Astrocyte (in vitro differentiated cells and primary cell): ENCODE data around the gene CRYBG2. TPM values are rescaled to one million over a fixed set of nuclear protein-coding genes. Genes with fewer than 3 reads are reported as not detected.
"Not testable (repeated sequence)": the region's sequence is repeated elsewhere in the genome, so short reads cannot be mapped to it uniquely, and the experiment has no call there.

Experiments used
- DNase-seq: peaks from one replicate; pipeline ENCODE4 v3.0.0-alpha.2; 2010; ENCODE audit warnings: low read depth
- FAIRE-seq: peaks from 2 replicates; lab custom pipeline; 2011; peaks lifted over from hg19 to GRCh38; lab: Jason Lieb, UNC
- H2AFZ ChIP-seq: 2 replicates; pipeline ENCODE4 v1.6.0; 2012; ENCODE audit warnings: low read depth, low read length, inconsistent platforms
- H3K27ac ChIP-seq: 2 replicates; pipeline ENCODE4 v1.5.1; 2011; ENCODE audit warnings: low read depth, low read length, inconsistent platforms
- H3K27me3 ChIP-seq: 2 replicates; pipeline ENCODE4 v1.6.0; 2011; ENCODE audit warnings: low read length, inconsistent platforms; ENCODE audit not compliant: insufficient read depth
- H3K36me3 ChIP-seq: 2 replicates; pipeline ENCODE4 v1.5.1; 2011; ENCODE audit warnings: low read length, inconsistent platforms; ENCODE audit not compliant: insufficient read depth
- H3K4me1 ChIP-seq: 2 replicates; pipeline ENCODE4 v1.5.1; 2011; ENCODE audit warnings: low read length, inconsistent platforms; ENCODE audit not compliant: insufficient read depth
- H3K4me2 ChIP-seq: 2 replicates; pipeline ENCODE4 v1.6.0; 2012; ENCODE audit warnings: low read length, inconsistent platforms
- H3K4me3 ChIP-seq: 2 replicates; pipeline ENCODE4 v1.5.1; 2011; ENCODE audit warnings: low read depth, mild to moderate bottlenecking, low read length, inconsistent platforms; ENCODE audit not compliant: insufficient read depth
- H3K79me2 ChIP-seq: 2 replicates; pipeline ENCODE4 v1.6.0; 2012; ENCODE audit warnings: mild to moderate bottlenecking, low read length, inconsistent platforms; ENCODE audit not compliant: insufficient read depth
- H3K9ac ChIP-seq: 2 replicates; pipeline ENCODE4 v1.6.0; 2012; ENCODE audit warnings: mild to moderate bottlenecking, low read length, inconsistent platforms
- H3K9me3 ChIP-seq: 2 replicates; pipeline ENCODE4 v1.5.1; 2012; ENCODE audit warnings: low read depth, mild to moderate bottlenecking, low read length, inconsistent platforms; ENCODE audit not compliant: insufficient read depth
- H4K20me1 ChIP-seq: 2 replicates; pipeline ENCODE4 v1.6.0; 2012; ENCODE audit warnings: low read length, inconsistent platforms; ENCODE audit not compliant: insufficient read depth
- H3K27ac Mint-ChIP-seq: one replicate; pipeline ENCODE4 v1.8.0; 2021; ENCODE audit warnings: mild to moderate bottlenecking, mixed read lengths; ENCODE audit not compliant: unreplicated experiment
- H3K27me3 Mint-ChIP-seq: one replicate; pipeline ENCODE4 v1.8.0; 2021; ENCODE audit warnings: low read depth, mixed read lengths; ENCODE audit not compliant: unreplicated experiment
- H3K36me3 Mint-ChIP-seq: one replicate; pipeline ENCODE4 v1.8.0; 2021; ENCODE audit warnings: low read depth, mixed read lengths; ENCODE audit not compliant: unreplicated experiment
- H3K4me1 Mint-ChIP-seq: one replicate; pipeline ENCODE4 v1.8.0; 2021; ENCODE audit warnings: low read depth, mixed read lengths; ENCODE audit not compliant: unreplicated experiment
- H3K4me3 Mint-ChIP-seq: one replicate; pipeline ENCODE4 v1.8.0; 2021; ENCODE audit warnings: mild to moderate bottlenecking, moderate library complexity, mixed read lengths; ENCODE audit not compliant: unreplicated experiment
- H3K9me3 Mint-ChIP-seq: one replicate; pipeline ENCODE4 v1.8.0; 2021; ENCODE audit warnings: mild to moderate bottlenecking, mixed read lengths; ENCODE audit not compliant: unreplicated experiment
- CTCF ChIP-seq: IDR thresholded peaks from 2 replicates; pipeline ENCODE4 v1.5.1; 2011; ENCODE audit warnings: low read depth, mild to moderate bottlenecking, inconsistent platforms, low read length, moderate library complexity; ENCODE audit not compliant: insufficient read depth
- EZH2 ChIP-seq: IDR thresholded peaks from 2 replicates; pipeline ENCODE4 v1.6.1; 2012; ENCODE audit warnings: mild to moderate bottlenecking, low read length, inconsistent platforms; ENCODE audit not compliant: insufficient read depth
- total RNA-seq: library from RNA; stranded (reverse); gene quantifications from 2 replicates; pipeline ENCODE4 v1.2.1, GENCODE V29; 2021

The CRYBG2 gene
- total RNA-seq, 1 donor from 2014 or later, result 5.3 TPM

GRCh38 chr1:26315874-26316850 lies 37.8 kb downstream of the CRYBG2 start:
- H3K9me3 Mint-ChIP-seq, result no peaks in the 10 kb centered on the region
- no peak overlapping the region for H3K4me2 ChIP-seq
- no peak overlapping the region for H2AFZ ChIP-seq
- FAIRE-seq, result no peak
- H3K9me3 ChIP-seq, result no peaks in the 10 kb centered on the region
- H3K79me2 ChIP-seq, result no peaks in the 10 kb centered on the region
- no peak overlapping the region for H3K27ac Mint-ChIP-seq
- H3K36me3 Mint-ChIP-seq, result no peaks in the 10 kb centered on the region
- no peaks in the 10 kb centered on the region for H3K36me3 ChIP-seq
- peaks cover 21% of the 10 kb centered on the region for H3K27me3 Mint-ChIP-seq
- no peak overlapping the region for H3K4me3 ChIP-seq
- H3K4me1 Mint-ChIP-seq, result peaks cover 6% of the 10 kb centered on the region
- TF ChIP-seq EZH2, result no peak
- no peak for TF ChIP-seq CTCF
- H3K4me1 ChIP-seq, result peaks cover 1% of the 10 kb centered on the region
- no peak overlapping the region for H3K27ac ChIP-seq
- H3K9ac ChIP-seq, result no peak overlapping the region
- H3K4me3 Mint-ChIP-seq, result no peak overlapping the region
- no peaks in the 10 kb centered on the region for H4K20me1 ChIP-seq
- DNase-seq, result no peak
- peaks cover 3% of the 10 kb centered on the region for H3K27me3 ChIP-seq

- peaks cover 21% of the 10 kb centered on the region for H3K27me3 Mint-ChIP-seq
- no peak for FAIRE-seq
These were observed 39.4 kb downstream of the CRYBG2 start for GRCh38 chr1:26314501-26314900.

GRCh38 chr1:26307966-26308899 lies 45.7 kb downstream of the CRYBG2 start:
- not testable (repeated sequence) for H3K4me3 Mint-ChIP-seq, H3K9me3 ChIP-seq, H3K27me3 ChIP-seq, DNase-seq, H3K4me3 ChIP-seq, H3K9me3 Mint-ChIP-seq, H3K9ac ChIP-seq, FAIRE-seq, H3K4me2 ChIP-seq, H3K36me3 Mint-ChIP-seq, H3K27ac ChIP-seq, H3K4me1 Mint-ChIP-seq, H3K36me3 ChIP-seq, H3K4me1 ChIP-seq, H4K20me1 ChIP-seq, H3K79me2 ChIP-seq
- peaks cover 11% of the 10 kb centered on the region for H3K27me3 Mint-ChIP-seq
- peak overlapping the region; percentile 32 for H2AFZ ChIP-seq
- peak overlapping the region; percentile 81 for H3K27ac Mint-ChIP-seq

More at GRCh38 chr1:26314501-26314900, 39.4 kb downstream of the CRYBG2 start:
- Histone ChIP-seq H3K4me2 (no peak overlapping the region), H3K9ac (no peak overlapping the region), H3K9me3 (no peaks in the 10 kb centered on the region), H2AFZ (no peak overlapping the region), H4K20me1 (no peaks in the 10 kb centered on the region), H3K4me1 (no peaks in the 10 kb centered on the region), H3K79me2 (no peaks in the 10 kb centered on the region), H3K4me3 (no peak overlapping the region), H3K27me3 (peaks cover 3% of the 10 kb centered on the region), H3K27ac (no peak overlapping the region), H3K36me3 (no peaks in the 10 kb centered on the region)
- H3K27ac Mint-ChIP-seq, result no peak overlapping the region
- DNase-seq, result no peak
- no peak overlapping the region for H3K4me3 Mint-ChIP-seq
- no peaks in the 10 kb centered on the region for H3K9me3 Mint-ChIP-seq
- no peak for TF ChIP-seq EZH2
- TF ChIP-seq CTCF, result no peak
- H3K36me3 Mint-ChIP-seq, result no peaks in the 10 kb centered on the region
- peaks cover 4% of the 10 kb centered on the region for H3K4me1 Mint-ChIP-seq
